ENCODE measurements around the gene F12.
A peak's percentile ranks its signal among the peaks of the same experiment; 100 is the strongest.
"Not testable (repeated sequence)": the region's sequence is repeated elsewhere in the genome, so short reads cannot be mapped to it uniquely, and the experiment has no call there.

F12 gene

DNA sequence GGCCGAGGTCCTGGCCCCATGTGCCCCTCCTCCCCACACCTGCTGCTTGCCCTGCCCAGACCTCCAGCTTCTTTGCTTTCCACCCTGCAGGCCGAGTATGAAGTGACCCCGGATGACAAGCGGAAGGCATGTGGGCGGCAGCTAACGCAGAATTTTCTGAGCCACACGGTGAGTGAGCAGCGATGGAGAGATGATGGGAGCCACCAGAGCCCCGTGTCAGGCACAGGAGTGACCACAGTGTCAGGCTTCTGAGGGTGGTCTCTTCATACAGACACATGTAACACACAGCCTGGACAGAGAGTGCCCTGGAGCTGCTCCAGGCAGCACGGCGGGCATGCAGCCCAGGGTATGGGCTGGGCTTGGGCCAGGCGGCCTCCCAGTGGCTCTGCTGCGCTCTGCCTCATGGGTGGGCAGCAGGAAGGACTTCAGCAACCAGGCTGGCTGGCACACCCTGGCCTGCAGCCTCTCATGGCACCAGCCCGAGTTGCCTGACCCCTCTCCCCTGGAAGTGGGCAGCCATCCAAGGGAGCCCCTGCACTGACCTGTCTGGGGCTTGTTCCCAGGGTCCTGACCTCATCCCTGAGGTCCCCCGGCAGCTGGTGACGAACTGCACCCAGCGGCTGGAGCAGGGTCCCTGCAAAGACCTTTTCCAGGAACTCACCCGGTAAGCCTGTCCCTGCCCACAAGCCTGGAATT is 22.9 kb upstream of the F12 start:
- no peak for DNase-seq (ENCODE audit: low spot score)

DNA sequence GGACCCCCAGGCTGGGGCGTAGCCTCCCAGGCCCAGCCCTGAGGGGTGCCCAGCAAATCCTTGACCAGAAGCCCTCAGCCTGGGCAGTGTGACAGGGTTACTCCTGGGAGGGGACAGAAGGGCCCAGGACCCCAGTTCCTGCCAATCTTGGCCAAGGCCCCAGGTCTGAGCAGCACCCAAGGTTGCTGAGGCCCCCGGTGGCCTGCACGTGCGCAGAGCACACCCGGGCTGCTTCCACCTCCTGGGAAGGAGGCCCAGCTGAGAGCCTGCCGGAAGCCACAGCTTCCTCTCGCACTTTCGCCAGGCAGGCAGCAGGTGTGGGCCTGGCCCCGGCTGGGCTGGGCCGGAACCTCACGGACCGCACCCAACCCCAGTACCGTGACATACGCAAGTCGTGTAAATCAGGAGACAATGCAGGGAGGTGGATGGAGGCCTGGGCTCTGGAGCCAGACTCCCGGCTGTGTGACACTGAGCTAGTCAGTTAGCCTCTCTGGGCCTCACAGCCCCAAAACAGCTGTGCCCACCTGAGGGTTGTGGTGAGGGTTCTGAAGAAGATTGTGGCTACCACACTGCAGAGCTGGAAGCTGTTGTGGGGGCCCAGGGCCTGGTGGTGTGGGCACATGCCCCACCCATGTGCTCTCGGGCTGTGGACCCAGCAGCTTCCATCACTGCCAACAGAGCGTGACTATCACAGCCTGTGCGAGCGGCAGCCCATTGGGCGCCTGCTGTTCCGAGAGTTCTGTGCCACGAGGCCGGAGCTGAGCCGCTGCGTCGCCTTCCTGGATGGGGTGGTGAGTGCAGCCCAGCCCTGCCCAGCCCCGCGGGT is 22.2 kb upstream of the F12 start:
- DNase-seq (ENCODE audit: low spot score), result no peak

DNA sequence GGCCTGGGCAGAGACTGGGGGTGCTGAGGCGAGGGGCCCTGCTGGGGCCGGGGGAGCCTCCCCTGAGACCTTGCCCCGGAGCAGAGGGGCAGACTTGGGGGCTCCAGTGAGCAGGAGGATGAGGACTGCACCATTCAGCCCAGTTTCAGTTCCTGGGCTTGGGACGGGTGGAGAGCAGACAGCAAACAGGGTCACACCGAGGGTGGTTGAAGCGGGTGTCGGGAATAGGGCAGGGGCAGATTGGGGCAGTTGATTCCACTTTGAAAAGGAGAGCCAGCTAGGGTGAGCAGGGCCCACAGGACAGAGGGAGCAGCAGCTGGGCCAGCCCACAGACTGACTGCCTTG is 21.6 kb upstream of the F12 start:
- DNase-seq (ENCODE audit: low spot score), result no peak

DNA sequence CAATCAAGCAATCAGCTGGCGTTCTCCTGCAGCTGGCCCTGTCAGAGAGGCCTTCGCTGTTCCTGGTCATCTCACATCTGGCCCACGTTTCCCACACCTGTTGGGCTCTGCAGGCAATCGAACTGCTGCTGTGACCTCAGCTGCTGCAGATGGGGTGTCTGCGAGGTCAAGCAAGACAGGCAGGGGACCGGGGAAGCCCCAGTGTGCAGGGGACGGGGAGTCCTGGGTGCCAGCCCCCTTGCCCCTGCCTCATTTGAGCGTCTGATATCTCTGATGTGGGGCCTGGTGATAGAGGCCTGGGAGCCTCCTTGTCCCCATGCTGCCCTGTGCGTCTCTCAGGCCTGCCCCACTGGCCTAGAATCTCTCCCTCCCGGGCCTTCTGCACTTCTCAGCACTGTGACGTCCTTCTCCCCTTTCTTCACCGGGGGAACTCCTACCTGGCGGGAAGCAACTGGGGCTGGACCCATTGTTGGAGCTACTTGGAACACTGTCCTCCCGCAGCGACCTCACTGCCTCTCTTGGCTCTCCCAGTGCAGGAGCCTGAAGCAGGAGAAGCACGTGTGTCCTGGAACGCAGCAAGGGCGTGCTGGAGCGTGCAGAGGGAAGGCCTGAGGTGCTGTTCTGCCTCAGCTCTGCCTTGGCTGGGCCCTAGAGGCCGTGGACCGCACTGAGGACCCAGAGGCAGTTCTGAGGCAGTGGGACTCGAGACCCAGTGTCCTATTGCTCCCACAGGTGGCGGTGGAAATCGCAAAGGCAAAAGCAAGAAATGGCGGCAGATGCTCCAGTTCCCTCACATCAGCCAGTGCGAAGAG is 21.0 kb upstream of the F12 start:
- no peak for DNase-seq (ENCODE audit: low spot score)

DNA sequence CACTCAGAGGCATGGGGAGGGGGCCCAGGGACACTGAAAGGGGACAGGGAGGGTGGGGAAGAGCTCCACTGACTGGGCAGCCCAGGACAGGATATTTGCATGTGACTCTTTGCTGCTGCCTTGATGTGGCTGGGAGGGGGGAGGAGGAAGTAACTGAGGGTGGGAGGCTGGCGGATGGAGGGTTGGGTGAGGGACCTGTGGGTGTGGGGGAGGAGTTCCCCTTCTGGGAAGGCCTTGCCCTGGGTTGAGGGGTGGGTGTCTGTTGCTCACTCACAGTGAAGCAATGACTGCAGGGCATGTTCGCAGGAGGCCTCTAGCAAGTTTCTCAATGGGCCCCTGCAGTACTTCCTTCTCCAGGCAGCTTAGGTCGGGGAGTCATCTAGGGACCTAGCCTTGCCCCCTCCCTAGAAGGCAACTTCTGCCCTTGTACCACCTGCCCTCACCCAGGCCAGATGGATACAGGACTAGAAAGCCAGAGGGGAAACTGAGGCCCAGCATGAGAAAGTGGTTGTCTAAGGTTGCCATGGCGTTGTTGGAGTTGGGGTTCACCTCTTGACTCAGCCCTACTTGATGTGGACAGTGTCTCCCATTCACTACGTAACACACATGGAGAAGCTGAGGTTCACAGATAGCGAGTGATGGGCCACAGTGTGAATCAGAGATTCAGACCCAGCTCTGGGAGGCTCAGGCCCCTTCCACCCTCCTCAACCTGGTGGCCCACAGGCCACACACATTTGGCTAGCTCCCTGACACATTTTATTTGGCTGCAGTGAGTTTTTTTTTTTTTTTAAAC is 20.1 kb upstream of the F12 start:
- no peak for DNase-seq (ENCODE audit: low spot score)

GRCh38 chr5:177428574-177429217 is 19.3 kb upstream of the F12 start:
- DNase-seq (ENCODE audit: low spot score), result no peak

DNA sequence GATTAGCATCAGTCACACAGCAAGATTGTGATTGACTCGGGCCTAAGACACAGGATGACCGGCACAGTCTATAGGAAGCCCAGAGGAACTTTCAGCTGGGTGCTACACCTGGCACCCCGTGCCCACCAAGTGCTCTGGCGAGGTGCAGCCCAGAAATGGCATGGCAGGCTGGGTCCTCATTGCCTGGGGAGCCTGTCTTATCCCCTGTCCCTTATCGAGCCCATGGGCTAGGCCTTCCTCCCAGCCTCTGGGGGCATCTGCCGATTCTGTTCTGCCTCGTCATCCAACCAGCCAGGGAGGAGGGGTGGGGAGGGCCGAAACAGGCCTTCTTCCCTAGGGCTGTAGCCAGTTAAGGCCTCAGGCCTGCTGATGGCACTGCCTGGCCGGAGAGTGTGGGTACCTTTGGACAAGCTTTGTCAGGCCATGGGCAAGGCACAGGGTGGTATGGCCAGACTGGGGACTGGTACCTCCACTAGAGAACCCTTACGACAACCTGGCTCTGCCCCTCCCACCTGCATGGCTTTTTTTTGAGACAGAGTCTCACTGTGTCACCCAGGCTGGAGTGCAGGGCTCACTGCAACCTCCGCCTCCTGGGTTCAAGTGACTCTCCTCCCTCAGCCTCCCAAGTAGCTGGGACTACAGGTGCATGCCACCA is 18.7 kb upstream of the F12 start:
- no peak for DNase-seq (ENCODE audit: low spot score)

DNA sequence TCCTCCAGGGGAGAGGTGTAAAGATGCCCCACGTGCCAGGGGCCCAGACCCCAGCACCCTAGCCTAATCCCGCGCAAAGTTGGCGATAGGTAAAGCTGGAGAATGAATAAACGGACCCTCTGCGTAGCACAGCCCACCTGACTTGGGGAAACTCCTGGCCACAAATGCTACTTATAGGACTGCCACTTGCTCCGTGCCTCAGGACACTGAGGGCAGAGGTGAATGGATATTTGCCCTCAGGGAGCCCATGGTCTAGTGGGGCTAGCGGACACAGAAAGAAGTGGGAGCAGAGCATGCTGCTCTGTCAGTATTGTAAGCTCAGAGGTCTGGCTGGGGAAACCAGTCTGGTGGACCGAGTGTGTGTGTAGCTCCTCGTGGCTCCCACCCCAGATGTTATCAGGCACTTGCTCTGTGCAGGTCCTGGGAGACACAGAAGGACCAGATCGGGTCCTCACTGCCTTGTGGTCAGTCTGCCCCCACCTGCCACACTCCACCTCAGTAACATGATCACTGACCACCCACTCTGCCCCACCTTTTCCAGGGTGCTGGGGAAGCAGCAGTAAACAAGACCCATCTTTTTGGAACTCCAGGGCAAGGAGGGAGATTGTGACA is 18.0 kb upstream of the F12 start:
- DNase-seq (ENCODE audit: low spot score), result no peak

GRCh38 chr5:177426566-177427210 is 17.3 kb upstream of the F12 start, which contains the start of gene GRK6:
GRK6 (plus strand) TSS chr5:177426676; CDS start chr5:177426846, 170 bp downstream.
- DNase-seq (ENCODE audit: low spot score), result peak; percentile 68

- DNase-seq (ENCODE audit: low spot score), result peak; percentile 99
These were observed 16.6 kb upstream of the F12 start for GRCh38 chr5:177425801-177426565.

- no peak for DNase-seq (ENCODE audit: low spot score)
These were observed 15.9 kb upstream of the F12 start for GRCh38 chr5:177425196-177425800.

DNA sequence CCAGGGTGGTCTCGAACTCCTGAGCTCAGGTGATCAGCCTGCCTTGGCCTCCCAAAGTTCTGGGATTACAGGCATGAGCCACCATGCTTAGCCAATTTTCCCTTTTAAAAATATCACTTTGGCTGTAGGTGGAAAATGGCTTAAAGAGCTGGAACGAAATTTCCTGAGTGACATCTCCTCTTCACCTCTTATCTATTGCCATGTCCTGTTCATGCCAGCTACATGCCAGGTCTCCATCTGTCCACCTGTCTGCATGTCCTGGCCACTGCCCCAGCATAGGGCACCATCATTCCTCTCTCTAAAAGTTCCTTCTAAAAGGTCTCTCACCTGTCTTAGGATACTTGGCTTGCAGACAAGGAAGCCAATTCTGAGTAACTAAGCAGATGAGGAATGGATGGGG is 14.3 kb upstream of the F12 start:
- no peak for DNase-seq (ENCODE audit: low spot score)

DNA sequence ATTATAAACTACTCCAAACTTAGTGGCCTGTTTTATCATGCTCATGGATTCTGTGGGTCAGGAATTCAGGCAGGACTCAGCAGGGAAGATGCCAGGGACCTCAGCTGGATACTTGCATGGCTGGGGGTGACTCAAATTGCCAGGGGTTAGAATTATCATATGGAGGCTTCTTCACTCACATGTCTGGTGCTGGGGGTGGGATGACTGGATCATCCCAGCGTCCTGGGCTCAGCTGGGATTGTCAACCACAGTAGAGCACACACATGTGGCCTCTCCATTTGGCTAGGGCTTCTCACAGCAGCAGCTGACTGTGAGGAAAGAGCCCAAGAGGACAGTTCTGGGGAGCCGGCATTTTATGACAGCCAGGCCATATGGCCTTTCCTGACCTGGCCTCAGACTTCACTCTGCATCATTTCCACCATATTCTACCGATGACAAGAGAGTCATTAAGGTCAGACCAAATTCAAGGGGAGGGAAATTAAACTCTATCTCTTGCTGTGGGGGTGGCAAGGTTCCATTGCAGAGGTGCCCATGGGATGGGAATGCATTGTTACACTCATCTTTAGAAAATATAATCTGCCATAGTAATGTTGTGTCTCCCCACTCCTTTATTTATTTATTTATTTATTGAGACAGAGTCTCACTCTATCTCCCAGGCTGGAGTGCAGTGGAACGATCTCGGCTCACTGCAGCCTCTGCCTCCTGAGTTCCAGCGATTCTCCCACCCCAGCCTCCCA is 11.9 kb upstream of the F12 start:
- no peak for DNase-seq (ENCODE audit: low spot score)

DNA sequence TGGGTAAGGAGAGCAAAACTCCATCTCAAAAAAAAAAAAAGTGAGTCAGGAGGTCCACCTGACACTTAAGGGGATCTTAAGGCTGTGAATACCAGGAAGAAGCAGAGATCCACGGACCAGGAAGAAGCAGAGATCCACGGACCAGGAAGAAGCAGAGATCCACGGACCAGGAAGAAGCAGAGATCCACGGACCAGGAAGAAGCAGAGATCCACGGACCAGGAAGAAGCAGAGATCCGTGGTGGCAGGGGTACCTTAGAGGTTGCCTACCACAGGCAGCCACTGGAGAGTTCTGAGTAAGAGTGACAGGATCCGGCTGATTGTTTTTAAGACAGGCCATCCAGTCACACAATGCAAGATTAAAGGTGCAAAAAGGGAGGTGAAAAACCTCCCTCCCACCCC is 11.1 kb upstream of the F12 start:
- DNase-seq (ENCODE audit: low spot score), result not testable (repeated sequence)

DNA sequence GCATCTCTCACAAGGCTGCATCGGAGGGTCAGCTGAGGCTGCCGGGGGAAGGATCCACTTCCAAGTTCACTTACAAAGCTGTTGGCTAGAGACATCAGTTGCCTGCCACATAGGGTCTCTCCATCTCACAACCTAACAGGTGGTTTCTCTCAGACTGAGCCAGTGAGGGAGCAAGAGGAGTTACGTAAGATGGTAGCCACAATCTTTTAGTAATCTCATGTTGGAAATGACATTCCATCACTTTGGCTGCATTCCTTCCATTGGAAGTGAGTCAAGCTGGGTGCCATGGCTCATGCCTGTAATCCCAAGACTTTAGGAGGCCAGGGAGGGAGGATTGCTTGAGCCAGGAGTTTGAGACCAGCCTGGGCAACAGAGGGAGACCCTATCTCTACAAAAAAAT is 9.7 kb upstream of the F12 start:
- DNase-seq (ENCODE audit: low spot score), result no peak

- not testable (repeated sequence) for DNase-seq (ENCODE audit: low spot score)
These were observed 7.7 kb upstream of the F12 start for GRCh38 chr5:177417081-177417480.

DNA sequence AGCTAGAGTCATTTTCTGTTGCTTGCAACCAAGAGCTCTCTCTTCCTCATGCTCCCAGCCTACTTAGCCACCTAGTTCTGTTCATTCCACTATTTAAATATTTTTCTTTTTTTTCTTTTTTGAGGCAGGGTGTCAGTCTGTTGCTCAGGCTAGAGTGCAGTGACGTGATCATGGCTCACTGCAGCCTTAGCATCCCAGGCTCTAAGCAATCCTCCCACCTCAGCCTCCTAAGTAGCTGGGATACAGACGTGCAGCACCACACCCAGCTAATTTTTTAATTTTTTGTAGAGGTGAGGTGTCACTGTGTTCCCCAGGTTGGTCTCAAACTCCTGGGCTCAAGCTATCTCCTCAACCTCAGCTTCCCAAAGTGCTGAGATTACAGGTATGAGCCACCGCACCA is 5.1 kb upstream of the F12 start:
- DNase-seq (ENCODE audit: low spot score), result no peak

DNA sequence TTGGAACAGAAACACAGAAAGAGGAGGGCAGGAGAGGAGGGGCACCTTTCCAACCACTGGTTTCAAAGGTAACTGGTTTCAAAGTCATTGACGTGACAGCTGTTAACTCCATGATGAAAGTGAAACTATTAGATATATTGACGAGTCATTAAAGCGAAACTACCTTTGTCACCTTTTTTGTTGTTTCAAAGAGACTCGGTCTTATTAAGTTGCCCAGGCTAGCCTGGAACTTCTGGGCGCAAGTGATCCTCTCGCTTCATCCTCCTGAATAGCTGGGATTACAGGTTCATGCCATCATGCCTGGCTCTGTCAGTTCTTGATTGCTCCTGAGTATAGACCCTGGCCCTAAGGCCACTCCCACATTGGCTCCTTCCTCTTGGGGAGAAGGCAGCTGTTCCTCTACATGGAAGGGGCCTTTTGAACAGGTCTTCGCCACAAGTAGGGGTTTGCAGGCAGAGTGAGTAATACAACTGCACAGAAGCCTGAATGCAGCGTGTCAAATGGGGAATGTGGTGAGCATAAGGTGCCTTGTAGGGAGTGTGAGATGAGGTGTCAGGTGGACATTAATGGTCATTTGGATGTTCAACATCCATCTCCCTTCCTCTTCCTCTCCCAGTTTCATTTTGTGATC is 3.4 kb upstream of the F12 start:
- no peak for DNase-seq (ENCODE audit: low spot score)
